DND-41 (cell line): ENCODE data around the gene DCP1A.

ENCODE experiments used
- CTCF ChIP-seq: IDR thresholded peaks from 2 replicates; pipeline ENCODE4 v1.5.1; 2012; ENCODE audit warnings: borderline replicate concordance, low read length, moderate library complexity, mild to moderate bottlenecking; ENCODE audit not compliant: poor library complexity, severe bottlenecking; ENCODE audit errors: extremely low read depth
- EZH2 ChIP-seq: IDR thresholded peaks from 3 replicates; pipeline ENCODE4 v1.6.1; 2012; ENCODE audit warnings: borderline replicate concordance, low read depth, mild to moderate bottlenecking, moderate library complexity, low read length, inconsistent platforms; ENCODE audit not compliant: severe bottlenecking

- TF ChIP-seq CTCF (no peak), EZH2 (no peak)
These were observed 87.7 kb downstream of the DCP1A start for GRCh38 chr3:53259427-53260259.
